ENCODE results near the gene SLC9B2.
A peak's percentile ranks its signal among the peaks of the same experiment; 100 is the strongest.

Gene SLC9B2

DNA sequence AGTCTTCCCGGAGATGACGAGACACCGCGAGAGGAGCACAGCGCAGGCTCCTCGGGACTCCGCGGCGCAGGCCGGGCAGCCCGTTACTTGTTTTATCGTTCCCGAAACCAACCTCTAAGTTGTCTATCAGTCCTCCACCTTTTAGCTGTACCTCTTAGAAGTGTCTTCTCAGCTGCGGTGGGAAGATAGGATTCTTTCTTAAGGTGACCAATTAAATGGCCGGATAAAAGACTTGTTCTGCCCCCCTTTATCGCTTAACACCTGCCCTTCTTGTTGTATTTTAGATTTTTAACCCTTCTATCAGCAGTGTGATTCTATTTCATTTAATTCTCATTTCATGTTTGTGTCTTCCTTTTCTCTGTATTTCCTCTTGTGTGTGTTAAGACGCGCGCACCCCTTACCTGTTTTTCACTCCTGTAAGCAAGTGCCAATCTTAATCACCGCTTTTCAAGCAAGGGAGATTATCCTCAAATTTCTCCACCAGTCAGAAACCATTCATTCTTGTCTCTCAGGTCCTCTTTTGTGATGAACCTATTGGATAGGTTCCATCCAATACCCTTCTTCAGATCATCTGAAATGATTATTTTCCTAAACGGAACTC lies at the start of gene SLC9B2:
Gene SLC9B2 (minus strand): TSS at position 15 of the 601 bp plus-strand sequence. CDS start 9,211 bp downstream, outside the sequence.
- DNase-seq = no peak

DNA sequence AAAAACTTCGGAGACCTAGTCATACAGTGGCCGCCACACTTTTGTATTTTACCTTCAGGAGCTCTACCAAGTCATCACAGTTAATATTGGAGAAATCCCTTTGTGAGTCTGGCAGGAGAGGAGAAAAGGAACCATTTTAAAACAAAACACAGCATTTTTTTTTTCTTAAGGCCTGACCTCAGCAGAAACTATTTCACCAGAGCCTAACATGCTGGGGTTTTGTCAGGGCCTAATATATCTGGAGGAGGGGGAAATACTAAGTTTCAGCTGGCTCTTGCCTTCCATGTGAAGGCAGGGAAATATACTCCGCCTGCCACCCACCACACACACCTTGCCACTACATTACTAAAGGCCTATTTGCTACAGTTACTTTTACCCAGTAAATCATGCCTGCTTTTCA lies 49.6 kb upstream of the SLC9B2 start:
- no peak for DNase-seq

- no peak for DNase-seq
Measured at GRCh38 chr4:103123114-103123513, 46.6 kb upstream of the SLC9B2 start.

DNA sequence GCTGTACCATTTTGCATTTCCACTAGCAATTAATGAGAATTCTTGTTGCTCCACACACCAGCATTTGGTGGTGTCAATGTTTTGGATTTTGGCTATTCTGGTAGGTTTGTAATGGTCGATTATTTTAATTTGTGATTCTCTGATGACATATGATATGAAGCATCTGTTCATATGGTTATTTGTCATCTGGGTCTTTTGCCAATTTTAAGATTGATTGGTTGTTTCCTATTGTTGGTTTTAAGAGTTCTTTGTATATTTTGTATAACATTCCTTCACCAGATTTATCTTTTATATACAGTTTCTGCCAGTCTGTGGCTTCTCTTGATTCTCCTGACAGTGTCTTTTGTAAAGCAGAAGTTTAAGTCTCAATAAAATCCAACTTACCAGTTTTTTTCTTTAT lies 41.6 kb upstream of the SLC9B2 start:
- no peak for DNase-seq

DNA sequence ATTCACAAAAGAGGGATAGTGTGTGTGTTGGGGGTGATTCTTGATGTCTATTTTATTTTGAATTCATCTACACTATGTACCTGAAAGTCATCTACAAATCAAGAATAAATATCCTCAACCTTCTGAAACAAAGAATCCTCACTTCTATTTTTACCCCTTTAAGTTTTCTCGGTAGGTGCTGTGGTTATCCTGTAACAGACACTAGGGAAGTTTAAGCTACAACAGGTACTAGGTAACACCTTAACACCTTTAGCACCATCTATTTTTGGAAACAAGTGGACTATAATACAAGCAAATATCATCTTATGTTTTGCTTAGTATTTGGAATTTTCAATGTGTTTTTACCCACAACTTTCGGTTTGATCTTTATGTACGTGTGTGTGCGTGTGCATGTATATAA lies 35.0 kb upstream of the SLC9B2 start:
- no peak for DNase-seq

DNA sequence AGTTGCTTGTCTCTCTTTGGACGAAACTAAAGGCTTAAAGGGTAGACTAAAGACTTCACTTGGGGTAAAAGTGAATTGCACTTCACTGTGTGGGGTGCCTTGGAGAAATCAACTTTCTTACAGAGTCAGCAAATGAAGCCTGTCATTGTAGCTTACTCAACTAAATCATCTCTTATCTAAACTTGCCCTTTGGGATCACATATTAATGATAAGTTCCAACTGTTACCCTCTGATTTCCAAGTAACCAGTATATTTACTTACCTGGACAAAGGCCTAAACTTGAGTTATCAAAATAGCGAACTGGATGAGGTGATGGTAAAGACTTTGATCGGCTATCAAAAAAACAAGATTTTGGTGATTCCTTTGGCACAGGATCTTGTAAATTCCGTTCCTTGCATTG lies 32.0 kb upstream of the SLC9B2 start:
- DNase-seq = no peak

GRCh38 chr4:103105558-103106356 lies 29.2 kb upstream of the SLC9B2 start:
- no peak for DNase-seq

DNA sequence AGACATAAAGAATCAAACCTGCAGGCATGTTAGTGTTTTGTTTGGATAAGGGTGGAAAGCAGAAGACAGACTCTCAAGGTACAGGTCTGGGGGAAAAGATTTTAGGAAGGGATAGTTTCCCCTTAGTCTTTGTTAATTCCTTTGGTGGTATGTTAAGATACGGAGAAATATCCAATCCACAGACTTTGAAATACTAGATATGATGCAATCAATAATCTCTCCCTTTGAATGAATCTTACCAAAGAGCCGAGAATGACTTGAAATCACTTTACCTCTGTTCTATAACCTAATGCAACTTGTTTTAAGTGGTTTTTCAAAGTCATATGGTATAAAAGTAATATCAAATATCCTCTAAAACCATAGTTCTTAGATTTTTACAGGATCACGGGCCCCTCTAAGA lies 28.3 kb upstream of the SLC9B2 start:
- DNase-seq = no peak

- no peak for DNase-seq
Measured at GRCh38 chr4:103100691-103101090, 24.1 kb upstream of the SLC9B2 start.

DNA sequence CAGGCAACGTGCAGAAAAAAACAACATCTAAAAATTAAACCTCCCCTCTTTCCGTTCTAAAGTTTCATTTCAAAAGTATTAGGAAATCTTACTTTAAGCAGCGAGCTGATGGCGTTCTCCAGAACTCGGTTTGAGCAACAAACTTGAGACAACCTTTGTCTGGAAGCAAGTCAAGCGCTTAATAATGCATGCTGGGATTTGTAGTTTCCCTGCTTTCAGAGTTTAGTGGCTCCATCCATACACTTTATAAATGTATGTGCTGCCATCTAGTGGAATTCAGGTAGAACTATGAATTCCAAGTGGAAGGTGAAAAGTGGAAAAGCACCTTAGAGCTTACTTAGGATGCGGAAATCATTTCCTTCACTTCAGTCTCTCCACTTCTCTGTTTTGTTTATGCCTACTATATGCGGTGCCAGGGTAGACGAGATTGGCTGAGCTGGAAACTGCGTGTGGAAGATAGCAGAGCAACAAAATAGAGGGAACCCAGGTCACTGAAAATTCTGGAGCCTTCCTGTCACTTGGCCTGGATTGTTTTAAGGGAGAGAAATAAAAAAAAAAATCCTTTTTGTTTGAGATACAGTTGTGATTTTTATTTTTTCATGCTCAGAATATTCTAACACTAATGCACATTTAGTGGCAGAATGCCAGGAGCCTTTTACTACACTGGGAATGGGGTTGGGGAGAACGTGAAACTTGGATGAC lies 23.3 kb upstream of the SLC9B2 start, which contains the start of gene BDH2:
Gene BDH2 (minus strand): TSS at position 144 of the 702 bp plus-strand sequence. CDS start 3,580 bp downstream, outside the sequence.
- DNase-seq = peak; percentile 95

DNA sequence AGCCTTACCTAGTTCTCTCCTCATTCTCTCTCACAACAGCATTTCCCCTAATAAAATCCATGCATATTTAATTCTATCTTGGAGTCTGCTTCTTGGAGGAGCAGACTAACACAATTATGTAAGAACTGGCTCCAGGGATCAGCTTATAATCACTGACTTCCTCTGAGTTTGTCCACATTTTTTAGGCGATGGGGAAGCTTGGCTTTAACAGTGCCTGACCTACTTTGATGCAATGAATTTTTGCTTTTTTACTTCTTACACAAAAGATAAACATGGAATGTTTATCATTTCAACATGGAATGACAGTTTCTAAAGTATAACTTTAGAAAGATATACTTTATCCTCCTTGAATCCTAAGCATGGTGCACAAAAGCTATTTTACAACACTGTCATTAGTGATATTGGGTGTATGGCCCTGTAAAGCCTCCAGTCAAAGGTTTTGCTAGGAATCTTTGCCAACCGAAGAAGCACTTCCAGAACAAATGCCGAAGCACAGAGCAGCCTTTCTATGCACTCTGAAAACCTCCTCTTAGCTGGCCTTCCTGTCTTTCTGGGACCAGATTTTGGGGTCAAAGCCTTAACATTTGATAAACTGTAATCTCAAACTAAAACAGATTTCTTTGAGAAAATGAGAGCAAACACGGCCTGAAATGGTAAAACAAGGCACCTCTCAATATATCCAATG lies 22.3 kb upstream of the SLC9B2 start:
- DNase-seq = no peak

- no peak for DNase-seq
Measured at GRCh38 chr4:103098341-103098740, 21.8 kb upstream of the SLC9B2 start.

- DNase-seq = no peak
Measured at GRCh38 chr4:103097112-103097511, 20.6 kb upstream of the SLC9B2 start.

DNA sequence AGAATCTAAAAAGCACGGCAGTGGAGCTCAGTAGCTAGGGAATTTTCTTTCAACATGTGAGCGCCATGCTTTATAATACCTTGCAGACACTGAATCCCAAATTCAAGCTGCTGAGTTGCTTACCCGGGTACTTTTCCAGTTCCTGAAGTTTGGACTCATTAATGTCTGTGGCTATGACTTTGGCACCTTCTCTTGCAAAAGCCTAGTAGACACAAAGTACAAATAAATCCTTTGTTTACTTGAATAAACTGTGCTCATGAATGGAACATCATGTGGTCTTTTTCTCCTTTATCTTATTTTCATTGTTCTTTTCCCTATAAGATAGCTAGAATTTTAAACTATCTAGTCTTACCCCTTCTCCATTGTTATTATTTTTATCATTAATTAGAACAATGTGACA lies 18.5 kb upstream of the SLC9B2 start:
- DNase-seq = no peak

- peak; percentile 23 for DNase-seq
Measured at GRCh38 chr4:103092245-103092644, 15.7 kb upstream of the SLC9B2 start.

DNA sequence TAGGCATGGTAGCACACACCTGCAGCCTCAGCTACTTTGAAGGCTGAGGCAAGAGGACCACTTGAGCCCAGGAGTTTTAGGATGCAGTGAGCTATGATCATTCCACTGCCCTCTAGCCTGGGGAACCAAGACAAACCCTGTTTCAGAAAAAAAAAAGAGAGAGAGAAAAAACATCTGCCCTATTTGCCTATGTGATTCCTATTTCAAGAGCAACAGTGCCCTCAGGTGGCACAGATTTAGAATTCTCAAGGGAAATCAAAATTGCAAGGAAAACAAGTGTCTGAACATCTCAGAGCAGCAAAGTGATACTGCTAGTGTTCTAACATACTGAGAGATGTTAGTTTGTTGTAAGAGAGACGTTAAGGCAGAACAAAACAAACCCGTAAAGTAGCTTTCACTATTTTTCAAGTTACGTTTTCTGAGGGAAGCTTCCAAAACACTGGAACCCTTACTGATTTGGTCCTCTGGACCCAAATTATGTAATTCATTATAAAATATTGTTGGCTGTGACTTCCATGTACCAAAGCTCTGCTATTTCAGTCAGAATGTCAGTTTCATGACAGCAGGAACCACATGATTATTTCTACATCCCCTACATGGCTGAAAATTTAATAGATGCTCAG lies 15.2 kb upstream of the SLC9B2 start:
- peak; percentile 67 for DNase-seq

DNA sequence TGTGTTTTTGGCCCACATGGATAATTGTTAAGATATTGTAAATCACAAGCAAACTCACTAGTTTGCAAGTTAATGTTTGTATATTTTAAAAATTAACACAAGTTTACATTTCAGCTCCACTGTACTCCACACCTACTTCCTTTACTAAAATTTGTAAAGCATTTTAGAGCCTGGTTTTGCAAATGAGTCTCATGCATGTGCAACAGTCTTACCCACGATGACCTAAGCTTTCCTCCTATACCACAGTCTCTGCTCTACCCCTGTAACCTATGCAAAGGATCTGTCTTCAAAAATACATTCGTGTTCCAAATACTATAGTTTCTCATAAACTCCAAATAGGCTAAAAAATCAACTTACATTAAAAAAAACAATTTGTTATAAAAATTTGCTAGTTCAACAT lies 12.9 kb upstream of the SLC9B2 start:
- DNase-seq = no peak

DNA sequence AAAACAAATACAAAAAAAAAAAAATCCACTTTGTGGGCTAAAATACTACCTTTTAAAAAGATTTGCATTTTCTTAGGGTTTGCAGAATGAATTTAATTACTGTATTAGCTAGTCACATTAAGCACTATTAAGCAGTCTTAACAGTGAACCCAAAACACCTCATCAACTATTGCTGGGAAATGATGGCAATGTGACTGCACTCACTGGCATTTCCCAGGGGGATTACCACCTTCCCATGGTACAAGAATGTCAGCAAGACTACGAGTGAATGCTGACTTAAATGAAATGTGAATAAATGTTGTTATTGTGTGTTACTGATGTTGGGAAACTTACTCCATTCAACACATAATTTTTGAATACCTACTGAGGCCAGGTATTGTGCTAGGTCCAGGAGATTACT lies 10.0 kb upstream of the SLC9B2 start:
- DNase-seq = peak; percentile 36

GRCh38 chr4:103085555-103086196 lies 9.1 kb upstream of the SLC9B2 start:
- DNase-seq = no peak

DNA sequence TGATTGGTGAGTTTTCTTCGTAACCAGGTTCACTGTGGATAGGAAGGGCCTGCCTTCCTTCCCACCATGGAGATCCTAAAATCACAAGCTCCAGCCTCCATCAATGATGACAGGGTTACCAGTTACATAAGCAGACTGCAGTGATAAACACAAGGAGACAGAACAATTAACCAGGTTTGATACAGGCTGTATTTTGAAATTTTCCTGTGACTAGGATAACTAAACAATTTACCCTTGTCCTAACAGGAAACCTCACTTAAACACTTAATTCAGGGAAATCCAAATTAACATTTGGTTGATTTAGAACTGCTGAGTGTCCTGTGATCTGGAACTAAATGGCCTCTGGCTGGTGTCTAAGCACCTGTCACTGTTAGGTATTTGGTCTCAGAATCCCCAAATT lies 3.1 kb upstream of the SLC9B2 start:
- DNase-seq = no peak

DNA sequence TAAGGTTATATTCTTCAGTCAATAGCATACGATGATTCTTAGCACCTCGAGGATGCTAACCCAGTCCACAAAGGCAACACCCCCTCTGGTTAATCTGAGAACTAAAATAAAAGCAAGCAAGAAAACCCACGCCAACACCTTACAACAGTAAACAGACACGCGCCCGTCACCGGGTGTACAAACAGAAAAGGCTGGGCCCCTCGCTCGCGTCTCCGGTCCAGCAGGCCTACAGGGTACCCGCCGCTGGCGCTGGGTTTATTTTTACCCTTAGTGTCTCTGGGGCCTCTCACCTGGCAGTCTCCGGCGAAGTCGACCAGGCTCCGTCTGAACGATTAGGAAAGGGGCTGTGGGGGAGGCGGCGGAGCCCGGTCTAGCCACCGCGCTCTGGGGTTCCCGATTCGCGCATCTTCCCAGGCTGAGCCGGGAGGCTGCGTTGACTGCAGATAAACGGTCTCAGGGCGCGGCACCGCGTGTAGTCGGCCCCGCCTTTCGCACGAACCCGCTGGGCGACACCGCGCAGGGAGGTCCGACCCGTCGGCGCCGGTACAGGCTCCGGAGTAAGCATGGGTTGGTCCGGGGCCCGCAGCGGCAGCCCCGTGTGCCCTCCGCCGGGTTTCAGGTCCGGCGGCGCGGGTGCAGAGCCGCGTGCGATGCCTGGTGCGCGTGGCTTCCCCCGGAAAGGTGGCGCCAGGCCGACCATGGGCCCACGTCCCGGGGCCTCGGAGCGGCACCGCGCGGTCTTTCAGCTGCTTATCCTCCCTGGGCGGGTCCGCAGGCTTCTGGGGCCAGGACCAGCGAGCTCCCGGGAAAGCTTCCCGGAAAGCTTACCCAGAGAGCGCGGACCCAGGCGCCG lies 441 bp downstream of the SLC9B2 start:
- peak; percentile 50 for DNase-seq
